HEK293 (cell line): ENCODE measurements around the gene SLC33A1.

Source experiments
- FEZF1 ChIP-seq: fragments of 450-650 bp; formaldehyde crosslinking; IDR thresholded peaks from 2 replicates; pipeline ENCODE4 v1.5.1; 2016; ENCODE audit warnings: missing biosample characterization, missing genetic modification characterization
- GLI4 ChIP-seq: fragments of 450-650 bp; formaldehyde crosslinking; IDR thresholded peaks from 2 replicates; pipeline ENCODE4 v1.5.1; 2016; ENCODE audit warnings: missing biosample characterization, missing genetic modification characterization
- HOXA7 ChIP-seq: sonication (generic); formaldehyde crosslinking; IDR thresholded peaks from 2 replicates; pipeline ENCODE4 v1.8.1; 2022; ENCODE audit warnings: missing genetic modification reagents, borderline replicate concordance
- KLF7 ChIP-seq: fragments of 450-650 bp; formaldehyde crosslinking; IDR thresholded peaks from 2 replicates; pipeline ENCODE4 v1.5.1; 2016; ENCODE audit warnings: missing biosample characterization, missing genetic modification characterization, borderline replicate concordance
- RBAK ChIP-seq: fragments of 450-650 bp; formaldehyde crosslinking; IDR thresholded peaks from 2 replicates; pipeline ENCODE4 v1.5.1; 2016; ENCODE audit warnings: missing biosample characterization, missing genetic modification characterization
- SCRT2 ChIP-seq: fragments of 450-650 bp; formaldehyde crosslinking; IDR thresholded peaks from 2 replicates; pipeline ENCODE4 v1.5.1; 2016; ENCODE audit warnings: missing biosample characterization, missing genetic modification characterization
- YY1 ChIP-seq: fragments of 450-650 bp; formaldehyde crosslinking; IDR thresholded peaks from 2 replicates; pipeline ENCODE4 v1.5.1; 2018; ENCODE audit warnings: missing biosample characterization, missing genetic modification characterization
- ZBTB7A ChIP-seq: fragments of 450-650 bp; formaldehyde crosslinking; IDR thresholded peaks from 2 replicates; pipeline ENCODE4 v1.5.1; 2016; ENCODE audit warnings: low read depth, missing biosample characterization, missing genetic modification characterization
- ZFHX2 ChIP-seq: fragments of 450-650 bp; formaldehyde crosslinking; conservative IDR thresholded peaks from 2 replicates; pipeline ENCODE4 v1.5.1; 2016; ENCODE audit warnings: missing biosample characterization, missing genetic modification characterization
- ZNF114 ChIP-seq: fragments of 450-650 bp; formaldehyde crosslinking; IDR thresholded peaks from 2 replicates; pipeline ENCODE4 v1.5.0; 2017; ENCODE audit warnings: missing biosample characterization, missing genetic modification characterization
- ZNF121 ChIP-seq: fragments of 450-650 bp; formaldehyde crosslinking; IDR thresholded peaks from 2 replicates; pipeline ENCODE4 v1.5.1; 2016; ENCODE audit warnings: missing biosample characterization, missing genetic modification characterization
- ZNF223 ChIP-seq: fragments of 450-650 bp; formaldehyde crosslinking; IDR thresholded peaks from 2 replicates; pipeline ENCODE4 v1.5.1; 2016; ENCODE audit warnings: missing biosample characterization, missing genetic modification characterization
- ZNF24 ChIP-seq: fragments of 450-650 bp; formaldehyde crosslinking; IDR thresholded peaks from 2 replicates; pipeline ENCODE4 v1.5.1; 2016; ENCODE audit warnings: missing biosample characterization, missing genetic modification characterization
- ZNF292 ChIP-seq: fragments of 450-650 bp; formaldehyde crosslinking; IDR thresholded peaks from 2 replicates; pipeline ENCODE4 v1.5.1; 2016; ENCODE audit warnings: low read depth, missing biosample characterization, missing genetic modification characterization, borderline replicate concordance
- ZNF311 ChIP-seq: fragments of 450-650 bp; formaldehyde crosslinking; IDR thresholded peaks from 2 replicates; pipeline ENCODE4 v1.5.1; 2017; ENCODE audit warnings: missing biosample characterization, missing genetic modification characterization, borderline replicate concordance
- ZNF350 ChIP-seq: fragments of 450-650 bp; formaldehyde crosslinking; IDR thresholded peaks from 2 replicates; pipeline ENCODE4 v1.5.0; 2017; ENCODE audit warnings: missing biosample characterization, mild to moderate bottlenecking, missing genetic modification characterization
- ZNF354C ChIP-seq: fragments of 450-650 bp; formaldehyde crosslinking; IDR thresholded peaks from 2 replicates; pipeline ENCODE4 v1.5.1; 2016; ENCODE audit warnings: missing biosample characterization, missing genetic modification characterization, low read depth, borderline replicate concordance
- ZNF37A ChIP-seq: fragments of 450-650 bp; IDR thresholded peaks from 2 replicates; pipeline ENCODE4 v1.5.1; 2018; ENCODE audit warnings: missing biosample characterization, missing genetic modification characterization
- ZNF394 ChIP-seq: fragments of 450-650 bp; formaldehyde crosslinking; IDR thresholded peaks from 2 replicates; pipeline ENCODE4 v1.5.1; 2016; ENCODE audit warnings: missing biosample characterization, missing genetic modification characterization, mild to moderate bottlenecking, moderate library complexity, borderline replicate concordance
- ZNF404 ChIP-seq: fragments of 450-650 bp; formaldehyde crosslinking; IDR thresholded peaks from 2 replicates; pipeline ENCODE4 v1.5.1; 2017; ENCODE audit warnings: missing biosample characterization, missing genetic modification characterization
- ZNF426 ChIP-seq: fragments of 450-650 bp; formaldehyde crosslinking; IDR thresholded peaks from 2 replicates; pipeline ENCODE4 v1.5.1; 2017; ENCODE audit warnings: missing biosample characterization, missing genetic modification characterization, mild to moderate bottlenecking, inconsistent platforms, moderate library complexity
- ZNF433 ChIP-seq: fragments of 450-650 bp; formaldehyde crosslinking; IDR thresholded peaks from 2 replicates; pipeline ENCODE4 v1.5.1; 2016; ENCODE audit warnings: missing biosample characterization, missing genetic modification characterization, low read depth
- ZNF510 ChIP-seq: fragments of 450-650 bp; formaldehyde crosslinking; IDR thresholded peaks from 2 replicates; pipeline ENCODE4 v1.5.1; 2018; ENCODE audit warnings: mild to moderate bottlenecking, missing genetic modification characterization, missing biosample characterization; ENCODE audit not compliant: insufficient replicate concordance
- ZNF548 ChIP-seq: fragments of 450-650 bp; formaldehyde crosslinking; IDR thresholded peaks from 2 replicates; pipeline ENCODE4 v1.5.1; 2016; ENCODE audit warnings: missing biosample characterization, missing genetic modification characterization
- ZNF600 ChIP-seq: fragments of 450-650 bp; formaldehyde crosslinking; IDR thresholded peaks from 2 replicates; pipeline ENCODE4 v1.5.1; 2016; ENCODE audit warnings: missing biosample characterization, missing genetic modification characterization
- ZNF626 ChIP-seq: fragments of 450-650 bp; sonication (Bioruptor Pico); formaldehyde crosslinking; IDR thresholded peaks from 2 replicates; pipeline ENCODE4 v1.5.1; 2018; ENCODE audit warnings: missing biosample characterization, missing genetic modification characterization, inconsistent platforms
- ZNF768 ChIP-seq: fragments of 450-650 bp; formaldehyde crosslinking; IDR thresholded peaks from 2 replicates; pipeline ENCODE4 v1.5.1; 2018; ENCODE audit warnings: missing biosample characterization, mild to moderate bottlenecking, missing genetic modification characterization
- ZNF843 ChIP-seq: fragments of 450-650 bp; formaldehyde crosslinking; IDR thresholded peaks from 2 replicates; pipeline ENCODE4 v1.5.1; 2016; ENCODE audit warnings: missing biosample characterization, missing genetic modification characterization
- ZSCAN16 ChIP-seq: fragments of 450-650 bp; formaldehyde crosslinking; IDR thresholded peaks from 2 replicates; pipeline ENCODE4 v1.5.1; 2016; ENCODE audit warnings: missing biosample characterization, missing genetic modification characterization
- TF ChIP-seq, protein P1 (sequence below): fragments of 450-650 bp; formaldehyde crosslinking; IDR thresholded peaks from 2 replicates; pipeline ENCODE4 v1.5.1; 2016; ENCODE audit warnings: missing biosample characterization, missing genetic modification characterization
- TF ChIP-seq, protein P2 (sequence below): fragments of 450-650 bp; IDR thresholded peaks from 2 replicates; pipeline ENCODE4 v1.5.1; 2018; ENCODE audit warnings: missing biosample characterization, mild to moderate bottlenecking, missing genetic modification characterization
- TF ChIP-seq, protein P3 (sequence below): fragments of 450-650 bp; formaldehyde crosslinking; IDR thresholded peaks from 2 replicates; pipeline ENCODE4 v1.5.1; 2016; ENCODE audit warnings: missing biosample characterization, missing genetic modification characterization
- TF ChIP-seq, protein P4 (sequence below): fragments of 450-650 bp; formaldehyde crosslinking; IDR thresholded peaks from 2 replicates; pipeline ENCODE4 v1.5.1; 2017; ENCODE audit warnings: missing biosample characterization, mild to moderate bottlenecking, missing genetic modification characterization, moderate library complexity

The SLC33A1 gene

DNA sequence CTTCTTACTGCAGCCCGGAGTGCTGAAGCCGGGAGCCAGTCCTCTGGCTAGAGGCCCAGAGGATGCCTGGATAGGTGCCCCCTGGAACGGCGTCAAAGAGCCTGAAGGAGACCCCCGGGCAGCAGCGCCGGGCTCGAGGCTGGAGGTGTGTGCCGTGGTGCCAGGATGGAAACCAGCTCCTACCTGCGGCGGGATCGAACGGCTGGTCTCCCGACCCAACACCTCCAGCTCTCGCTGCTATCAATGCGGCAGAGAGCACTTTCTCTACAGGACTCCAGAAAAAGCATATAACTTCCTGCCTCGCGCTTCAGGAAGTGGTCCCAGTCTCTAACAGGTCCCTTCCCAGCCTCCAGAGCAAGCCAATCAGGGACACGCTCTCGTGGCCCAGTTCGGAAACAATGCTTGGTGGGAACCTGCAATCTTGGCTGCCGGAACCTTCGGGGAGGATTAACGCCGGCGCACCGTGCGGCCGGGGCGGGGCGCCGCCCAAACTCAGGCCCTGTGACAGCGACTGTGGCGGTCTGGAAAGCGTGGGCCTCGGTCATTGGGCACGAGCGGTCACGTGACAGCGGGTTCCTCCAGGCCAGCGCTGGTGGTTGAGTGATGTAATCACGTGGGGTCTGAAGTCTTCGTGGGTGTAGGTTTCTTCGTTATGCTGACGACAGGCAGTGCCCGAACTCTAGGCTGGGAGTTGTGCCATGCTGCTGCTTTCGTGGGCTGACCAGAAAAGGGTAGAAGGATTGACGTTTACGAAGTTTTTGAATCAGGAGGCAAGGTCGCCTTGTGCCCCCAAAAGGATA lies at the start of gene SLC33A1 (continued):
- TF ChIP-seq, protein P1, sequence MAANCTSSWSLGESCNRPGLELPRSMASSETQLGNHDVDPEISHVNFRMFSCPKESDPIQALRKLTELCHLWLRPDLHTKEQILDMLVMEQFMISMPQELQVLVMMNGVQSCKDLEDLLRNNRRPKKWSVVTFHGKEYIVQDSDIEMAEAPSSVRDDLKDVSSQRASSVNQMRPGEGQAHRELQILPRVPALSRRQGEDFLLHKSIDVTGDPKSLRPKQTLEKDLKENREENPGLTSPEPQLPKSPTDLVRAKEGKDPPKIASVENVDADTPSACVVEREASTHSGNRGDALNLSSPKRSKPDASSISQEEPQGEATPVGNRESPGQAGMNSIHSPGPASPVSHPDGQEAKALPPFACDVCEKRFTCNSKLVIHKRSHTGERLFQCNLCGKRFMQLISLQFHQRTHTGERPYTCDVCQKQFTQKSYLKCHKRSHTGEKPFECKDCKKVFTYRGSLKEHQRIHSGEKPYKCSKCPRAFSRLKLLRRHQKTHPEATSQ (tag by site-specific recombination), result peak; percentile 94
- TF ChIP-seq RBAK (tag by site-specific recombination) (no peak), HOXA7 (no peak), ZNF121 (tag by site-specific recombination) (no peak), ZNF114 (tag by site-specific recombination) (no peak), KLF7 (tag by site-specific recombination) (peak; percentile 95), YY1 (tag by site-specific recombination) (peak; percentile 72), FEZF1 (no peak; the same call in 1 of the 2 replicates), ZFHX2 (tag by site-specific recombination) (peak; percentile 77), ZBTB7A (tag by site-specific recombination) (no peak; the same call in 1 of the 2 replicates), ZNF510 (tag by site-specific recombination) (no peak), ZNF223 (tag by site-specific recombination) (no peak), ZNF354C (tag by site-specific recombination) (no peak), ZNF37A (tag by site-specific recombination) (no peak), ZNF292 (tag by site-specific recombination) (no peak), ZNF768 (no peak), SCRT2 (tag by site-specific recombination) (peak; percentile 80), ZNF426 (tag by site-specific recombination) (no peak), ZNF843 (tag by site-specific recombination) (peak; percentile 63; the same call in 1 of the 2 replicates), ZSCAN16 (tag by site-specific recombination) (no peak), ZNF394 (peak; percentile 77), ZNF24 (peak; percentile 95), GLI4 (tag by site-specific recombination) (peak; percentile 86; the same call in 1 of the 2 replicates), ZNF600 (tag by site-specific recombination) (peak; percentile 90), ZNF350 (tag by site-specific recombination) (no peak), ZNF311 (no peak), ZNF626 (no peak), ZNF433 (tag by site-specific recombination) (no peak), ZNF404 (no peak), ZNF548 (tag by site-specific recombination) (no peak)
- TF ChIP-seq, protein P2, sequence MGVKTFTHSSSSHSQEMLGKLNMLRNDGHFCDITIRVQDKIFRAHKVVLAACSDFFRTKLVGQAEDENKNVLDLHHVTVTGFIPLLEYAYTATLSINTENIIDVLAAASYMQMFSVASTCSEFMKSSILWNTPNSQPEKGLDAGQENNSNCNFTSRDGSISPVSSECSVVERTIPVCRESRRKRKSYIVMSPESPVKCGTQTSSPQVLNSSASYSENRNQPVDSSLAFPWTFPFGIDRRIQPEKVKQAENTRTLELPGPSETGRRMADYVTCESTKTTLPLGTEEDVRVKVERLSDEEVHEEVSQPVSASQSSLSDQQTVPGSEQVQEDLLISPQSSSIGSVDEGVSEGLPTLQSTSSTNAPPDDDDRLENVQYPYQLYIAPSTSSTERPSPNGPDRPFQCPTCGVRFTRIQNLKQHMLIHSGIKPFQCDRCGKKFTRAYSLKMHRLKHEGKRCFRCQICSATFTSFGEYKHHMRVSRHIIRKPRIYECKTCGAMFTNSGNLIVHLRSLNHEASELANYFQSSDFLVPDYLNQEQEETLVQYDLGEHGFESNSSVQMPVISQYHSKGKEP (tag by site-specific recombination), result peak; percentile 81
- TF ChIP-seq, protein P3, sequence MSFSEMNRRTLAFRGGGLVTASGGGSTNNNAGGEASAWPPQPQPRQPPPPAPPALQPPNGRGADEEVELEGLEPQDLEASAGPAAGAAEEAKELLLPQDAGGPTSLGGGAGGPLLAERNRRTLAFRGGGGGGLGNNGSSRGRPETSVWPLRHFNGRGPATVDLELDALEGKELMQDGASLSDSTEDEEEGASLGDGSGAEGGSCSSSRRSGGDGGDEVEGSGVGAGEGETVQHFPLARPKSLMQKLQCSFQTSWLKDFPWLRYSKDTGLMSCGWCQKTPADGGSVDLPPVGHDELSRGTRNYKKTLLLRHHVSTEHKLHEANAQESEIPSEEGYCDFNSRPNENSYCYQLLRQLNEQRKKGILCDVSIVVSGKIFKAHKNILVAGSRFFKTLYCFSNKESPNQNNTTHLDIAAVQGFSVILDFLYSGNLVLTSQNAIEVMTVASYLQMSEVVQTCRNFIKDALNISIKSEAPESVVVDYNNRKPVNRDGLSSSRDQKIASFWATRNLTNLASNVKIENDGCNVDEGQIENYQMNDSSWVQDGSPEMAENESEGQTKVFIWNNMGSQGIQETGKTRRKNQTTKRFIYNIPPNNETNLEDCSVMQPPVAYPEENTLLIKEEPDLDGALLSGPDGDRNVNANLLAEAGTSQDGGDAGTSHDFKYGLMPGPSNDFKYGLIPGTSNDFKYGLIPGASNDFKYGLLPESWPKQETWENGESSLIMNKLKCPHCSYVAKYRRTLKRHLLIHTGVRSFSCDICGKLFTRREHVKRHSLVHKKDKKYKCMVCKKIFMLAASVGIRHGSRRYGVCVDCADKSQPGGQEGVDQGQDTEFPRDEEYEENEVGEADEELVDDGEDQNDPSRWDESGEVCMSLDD (tag by site-specific recombination), result 0 out of 2 replicates have a peak, but pooled peaks have one; percentile 35
- TF ChIP-seq, protein P4, sequence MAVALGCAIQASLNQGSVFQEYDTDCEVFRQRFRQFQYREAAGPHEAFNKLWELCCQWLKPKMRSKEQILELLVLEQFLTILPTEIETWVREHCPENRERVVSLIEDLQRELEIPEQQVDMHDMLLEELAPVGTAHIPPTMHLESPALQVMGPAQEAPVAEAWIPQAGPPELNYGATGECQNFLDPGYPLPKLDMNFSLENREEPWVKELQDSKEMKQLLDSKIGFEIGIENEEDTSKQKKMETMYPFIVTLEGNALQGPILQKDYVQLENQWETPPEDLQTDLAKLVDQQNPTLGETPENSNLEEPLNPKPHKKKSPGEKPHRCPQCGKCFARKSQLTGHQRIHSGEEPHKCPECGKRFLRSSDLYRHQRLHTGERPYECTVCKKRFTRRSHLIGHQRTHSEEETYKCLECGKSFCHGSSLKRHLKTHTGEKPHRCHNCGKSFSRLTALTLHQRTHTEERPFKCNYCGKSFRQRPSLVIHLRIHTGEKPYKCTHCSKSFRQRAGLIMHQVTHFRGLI, result no peak; the same call in 1 of the 2 replicates
